ENCODE data around the gene PALLD. TPM values are rescaled to one million over a fixed set of nuclear protein-coding genes. Genes with fewer than 3 reads are reported as not detected.

Gene PALLD
- total and polyA plus RNA-seq, 2 of the 13 experiments (the other 11 are each of a cell fraction or from before 2014, with no cell fraction given), result 0.50 to 1.5 TPM

GRCh38 chr4:168759321-168759720, 262.5 kb downstream of the PALLD start:
- Histone ChIP-seq H3K4me3 (replicated peaks in 1 of 3; ENCODE audit: insufficient read depth in 1 of 3, low read depth in 2 of 3, low read length in 3 of 3) (no peak overlapping the region), H3K4me2 (ENCODE audit: low read depth, low read length) (no peak overlapping the region), H3K9me3 (ENCODE audit: low read length) (no peaks in the 10 kb centered on the region), H3K36me3 (replicated peaks in 1 of 2; ENCODE audit: control insufficient read depth in 1 of 2, insufficient read depth in 2 of 2, low read length in 2 of 2) (no peaks in the 10 kb centered on the region), H3K27me3 (ENCODE audit: control insufficient read depth in 1 of 2, insufficient read depth in 2 of 2, low read length in 2 of 2) (no peaks in the 10 kb centered on the region; a peak in 1 of 5 replicates), H2AFZ (ENCODE audit: low read length) (no peak overlapping the region), H4K20me1 (ENCODE audit: insufficient read depth, low read length) (no peaks in the 10 kb centered on the region), H3K9ac (ENCODE audit: insufficient read depth, low read depth, low read length) (no peak overlapping the region), H3K4me1 (ENCODE audit: insufficient read depth, low read length) (no peaks in the 10 kb centered on the region), H3K27ac (ENCODE audit: extremely low read length, insufficient read depth, low read length) (no peak overlapping the region), H3K79me2 (ENCODE audit: insufficient read depth, low read length) (no peaks in the 10 kb centered on the region)
- DNase-seq (ENCODE audit: low spot score) (no peak), ATAC-seq (no peak), FAIRE-seq (no peak)
- WGBS (ENCODE audit: low lambda C conversion rate), result 8% methylated on average over 1 of the region's 1 CpG
- ChIA-PET CTCF (ENCODE audit: low intra/inter-chr PET ratio, low total read pairs) (no interaction called here), POLR2A (no interaction called here)
- in situ Hi-C loops (cut with HindIII; ENCODE audit: extremely low pct_ligation_motif_present, low pct_unique_long_range_greater_than_20kb) (no loop called here), intact Hi-C loops (cut with micrococcal nuclease; ENCODE audit: unreplicated experiment) (no loop called here)
- BruUV-seq (replicated peaks), result no TSS peak
- TF ChIP-seq IRF1 (CRISPR knock-in tag; IDR thresholded peaks at IDR 0.05; ENCODE audit: low read depth), result no peak
- no peak for TF ChIP-seq GTF3A (CRISPR knock-in tag; conservative IDR thresholded peaks at IDR 0.05)
- no peak for TF ChIP-seq ZNF296 (CRISPR knock-in tag; conservative IDR thresholded peaks at IDR 0.05)
- TF ChIP-seq CEBPG (CRISPR knock-in tag; IDR thresholded peaks at IDR 0.05), result no peak
- TF ChIP-seq HOXD1 (CRISPR knock-in tag; IDR thresholded peaks at IDR 0.05), result no peak
- TF ChIP-seq XBP1 (CRISPR knock-in tag; IDR thresholded peaks at IDR 0.05), result no peak
- no peak for TF ChIP-seq ZNF713 (CRISPR knock-in tag; IDR thresholded peaks at IDR 0.05)

- intact Hi-C loops (cut with micrococcal nuclease; ENCODE audit: unreplicated experiment), result no loop called here
- Histone ChIP-seq H3K9ac (ENCODE audit: insufficient read depth, low read depth, low read length) (no peak overlapping the region), H3K79me2 (ENCODE audit: insufficient read depth, low read length) (no peaks in the 10 kb centered on the region), H3K36me3 (replicated peaks in 1 of 2; ENCODE audit: control insufficient read depth in 1 of 2, insufficient read depth in 2 of 2, low read length in 2 of 2) (no peaks in the 10 kb centered on the region), H3K4me2 (ENCODE audit: low read depth, low read length) (no peak overlapping the region), H3K9me3 (ENCODE audit: low read length) (no peaks in the 10 kb centered on the region), H3K27me3 (ENCODE audit: control insufficient read depth in 1 of 2, insufficient read depth in 2 of 2, low read length in 2 of 2) (no peaks in the 10 kb centered on the region; a peak in 1 of 5 replicates), H3K27ac (ENCODE audit: extremely low read length, insufficient read depth, low read length) (no peak overlapping the region), H3K4me3 (replicated peaks in 1 of 3; ENCODE audit: insufficient read depth in 1 of 3, low read depth in 2 of 3, low read length in 3 of 3) (no peak overlapping the region), H4K20me1 (ENCODE audit: insufficient read depth, low read length) (no peaks in the 10 kb centered on the region), H3K4me1 (ENCODE audit: insufficient read depth, low read length) (no peaks in the 10 kb centered on the region), H2AFZ (ENCODE audit: low read length) (no peak overlapping the region)
- ChIA-PET CTCF (ENCODE audit: low intra/inter-chr PET ratio, low total read pairs) (no interaction called here), POLR2A (no interaction called here)
- DNase-seq (ENCODE audit: low spot score), result no peak
- ATAC-seq, result no peak
- in situ Hi-C loops (cut with HindIII; ENCODE audit: extremely low pct_ligation_motif_present, low pct_unique_long_range_greater_than_20kb), result no loop called here
- no peak for FAIRE-seq
- 40% methylated on average over 10 of the region's 10 CpGs for WGBS (ENCODE audit: low lambda C conversion rate)
- no peak for TF ChIP-seq ARID2 (CRISPR knock-in tag; IDR thresholded peaks at IDR 0.05; ENCODE audit: borderline replicate concordance)
- no peak for TF ChIP-seq GATA4 (IDR thresholded peaks at IDR 0.05; ENCODE audit: borderline replicate concordance, low read depth)
- no TSS peak for BruUV-seq (replicated peaks)
Observed at GRCh38 chr4:168759959-168760527, 263.2 kb downstream of the PALLD start.
